ENCODE results near the gene ZNF785. TPM values are rescaled to one million over a fixed set of nuclear protein-coding genes. Genes with fewer than 3 reads are reported as not detected.
"Not testable (repeated sequence)": the region's sequence is repeated elsewhere in the genome, so short reads cannot be mapped to it uniquely, and the experiment has no call there.

ZNF785 gene
- total and polyA plus RNA-seq, 2 donors (not counting 1 experiment from before 2014, with no cell fraction given) = 12.2 to 39.7 TPM

GRCh38 chr16:30539986-30540526 lies 45.4 kb downstream of the ZNF785 start:
- H4K20me1 ChIP-seq (ENCODE audit: control insufficient read depth, insufficient read depth, low read length, poor library complexity, severe bottlenecking); H3K36me3 ChIP-seq (replicated peaks in 1 of 2; ENCODE audit: control extremely low read depth in 1 of 2, control insufficient read depth in 1 of 2, extremely low read depth in 1 of 2, insufficient read depth in 2 of 2, low read length in 1 of 2); H3K27me3 ChIP-seq (replicated peaks in 1 of 4; ENCODE audit: control extremely low read depth in 1 of 4, control insufficient read depth in 3 of 4, insufficient read depth in 4 of 4, low read length in 3 of 4); H2AFZ ChIP-seq (ENCODE audit: insufficient read depth, low read depth, low read length, poor library complexity, severe bottlenecking); H3K4me2 ChIP-seq (replicated peaks; ENCODE audit: low read depth, low read length, poor library complexity, severe bottlenecking); H3K9ac ChIP-seq (ENCODE audit: low read length); H3K4me3 ChIP-seq (ENCODE audit: control extremely low read depth in 1 of 5, extremely low read depth in 1 of 5, insufficient read depth in 1 of 5, low read depth in 2 of 5, low read length in 4 of 5); H3K27ac Mint-ChIP-seq; ATAC-seq (ENCODE audit: low read depth); H3K4me3 Mint-ChIP-seq; POLR2A ChIA-PET; H3K27me3 Mint-ChIP-seq; intact Hi-C loops (cut with micrococcal nuclease); H3K9me3 ChIP-seq (ENCODE audit: control extremely low read depth in 1 of 3, control insufficient read depth in 2 of 3, insufficient read depth in 1 of 3, low read length in 2 of 3); DNase-seq; H3K27ac ChIP-seq (ENCODE audit: low read length in 2 of 2); H3K9me3 Mint-ChIP-seq (ENCODE audit: insufficient read depth): not testable (repeated sequence)
- Histone ChIP-seq H3K79me2 (ENCODE audit: control insufficient read depth, insufficient read depth, low read length) (peaks cover 77% of the 10 kb centered on the region), H3K4me1 (ENCODE audit: control insufficient read depth in 2 of 2, insufficient read depth in 2 of 2, low read length in 2 of 2) (peaks cover 8 to 11% of the 10 kb centered on the region in 2 donors)
- H3K4me1 Mint-ChIP-seq = peaks cover 19% of the 10 kb centered on the region
- CTCF ChIA-PET = interaction anchor here (0.7 kb wide), 1 partner anchor 12 kb away, joined by 3 read pairs; no protein-coding TSS in a partner anchor
- WGBS (ENCODE audit: insufficient coverage) = 80% methylated on average over 9 of the region's 13 CpGs

- Histone ChIP-seq H3K27me3 (replicated peaks in 1 of 4; ENCODE audit: control extremely low read depth in 1 of 4, control insufficient read depth in 3 of 4, insufficient read depth in 4 of 4, low read length in 3 of 4) (no peaks in the 10 kb centered on the region), H3K79me2 (ENCODE audit: control insufficient read depth, insufficient read depth, low read length) (peaks cover 71% of the 10 kb centered on the region), H3K4me3 (ENCODE audit: control extremely low read depth in 1 of 5, extremely low read depth in 1 of 5, insufficient read depth in 1 of 5, low read depth in 2 of 5, low read length in 4 of 5) (no peak overlapping the region), H3K36me3 (replicated peaks in 1 of 2; ENCODE audit: control extremely low read depth in 1 of 2, control insufficient read depth in 1 of 2, extremely low read depth in 1 of 2, insufficient read depth in 2 of 2, low read length in 1 of 2) (no peaks in the 10 kb centered on the region), H3K4me1 (ENCODE audit: control insufficient read depth in 2 of 2, insufficient read depth in 2 of 2, low read length in 2 of 2) (peaks cover 8 to 11% of the 10 kb centered on the region in 2 donors), H3K9me3 (ENCODE audit: control extremely low read depth in 1 of 3, control insufficient read depth in 2 of 3, insufficient read depth in 1 of 3, low read length in 2 of 3) (no peaks in the 10 kb centered on the region), H3K27ac (ENCODE audit: low read length in 2 of 2) (no peak overlapping the region), H4K20me1 (ENCODE audit: control insufficient read depth, insufficient read depth, low read length, poor library complexity, severe bottlenecking) (no peaks in the 10 kb centered on the region), H3K9ac (ENCODE audit: low read length) (no peak overlapping the region), H2AFZ (ENCODE audit: insufficient read depth, low read depth, low read length, poor library complexity, severe bottlenecking) (no peak overlapping the region), H3K4me2 (replicated peaks; ENCODE audit: low read depth, low read length, poor library complexity, severe bottlenecking) (no peak overlapping the region)
- POLR2A ChIA-PET = no interaction called here
- DNase-seq (no peak), ATAC-seq (ENCODE audit: low read depth) (no peak)
- no peak overlapping the region for H3K27ac Mint-ChIP-seq
- no peaks in the 10 kb centered on the region for H3K27me3 Mint-ChIP-seq
- WGBS (ENCODE audit: insufficient coverage) = 97% methylated on average over 8 of the region's 8 CpGs
- CTCF ChIA-PET = no interaction called here
- H3K4me1 Mint-ChIP-seq = peaks cover 23% of the 10 kb centered on the region
- no peak overlapping the region for H3K4me3 Mint-ChIP-seq
- intact Hi-C loops (cut with micrococcal nuclease) = no loop called here
- no peaks in the 10 kb centered on the region for H3K9me3 Mint-ChIP-seq (ENCODE audit: insufficient read depth)
- no peak for TF ChIP-seq CTCF (IDR thresholded peaks at IDR 0.05)
- no peak for TF ChIP-seq EZH2 (IDR thresholded peaks at IDR 0.05; ENCODE audit: borderline replicate concordance, insufficient read depth, low read depth, low read length, poor library complexity, severe bottlenecking)
Measured at GRCh38 chr16:30539000-30539964, 46.2 kb downstream of the ZNF785 start.

DNA sequence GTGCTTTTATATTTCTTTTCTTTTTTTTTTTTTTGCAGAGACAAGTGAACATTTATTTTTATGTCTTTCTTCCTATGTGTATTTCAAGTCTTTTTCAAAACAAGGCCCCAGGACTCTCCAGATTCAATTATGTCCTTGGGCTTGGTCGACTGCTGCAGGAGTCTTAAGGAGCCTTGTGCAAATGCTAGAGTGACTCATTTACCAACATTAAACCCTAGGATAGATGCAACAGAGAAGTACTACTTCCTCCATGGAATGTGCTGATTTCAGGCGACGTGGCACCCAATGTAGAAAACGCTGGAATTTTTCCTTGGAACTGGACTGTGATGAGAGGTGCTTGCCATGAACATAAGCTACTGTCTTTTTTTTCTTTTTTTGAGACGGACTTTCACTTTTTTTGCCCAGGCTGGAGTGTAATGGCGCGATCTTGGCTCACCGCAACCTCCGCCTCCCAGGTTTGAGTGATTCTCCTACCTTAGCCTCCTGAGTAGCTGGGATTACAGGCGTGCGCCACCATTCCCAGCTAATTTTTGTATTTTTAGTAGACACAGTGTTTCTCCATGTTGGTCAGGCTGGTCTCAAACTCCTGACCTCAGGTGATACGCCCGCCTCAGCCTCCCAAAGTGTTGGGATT lies 49.0 kb downstream of the ZNF785 start:
- peak overlapping the region; percentile 89 to 94 for H3K27ac ChIP-seq (ENCODE audit: low read length in 2 of 2)
- WGBS (ENCODE audit: insufficient coverage) = 100% methylated on average over 11 of the region's 13 CpGs

More for the DNA sequence above, 49.0 kb downstream of the ZNF785 start:
- Histone ChIP-seq H3K4me2 (replicated peaks; ENCODE audit: low read depth, low read length, poor library complexity, severe bottlenecking) (peak overlapping the region; percentile 80), H3K4me3 (ENCODE audit: control extremely low read depth in 1 of 5, extremely low read depth in 1 of 5, insufficient read depth in 1 of 5, low read depth in 2 of 5, low read length in 4 of 5) (peak overlapping the region in 1 of 5 experiments; percentile 88), H3K4me1 (ENCODE audit: control insufficient read depth in 2 of 2, insufficient read depth in 2 of 2, low read length in 2 of 2) (peaks cover 8 to 23% of the 10 kb centered on the region in 2 donors), H3K79me2 (ENCODE audit: control insufficient read depth, insufficient read depth, low read length) (peaks cover 53% of the 10 kb centered on the region)
- Mint-ChIP-seq H3K27ac (peak overlapping the region; percentile 37), H3K4me1 (peaks cover 30% of the 10 kb centered on the region), H3K4me3 (peak overlapping the region; percentile 98)
- H3K9me3 ChIP-seq (ENCODE audit: control extremely low read depth in 1 of 3, control insufficient read depth in 2 of 3, insufficient read depth in 1 of 3, low read length in 2 of 3); intact Hi-C loops (cut with micrococcal nuclease); H3K27me3 Mint-ChIP-seq; H2AFZ ChIP-seq (ENCODE audit: insufficient read depth, low read depth, low read length, poor library complexity, severe bottlenecking); H3K36me3 ChIP-seq (replicated peaks in 1 of 2; ENCODE audit: control extremely low read depth in 1 of 2, control insufficient read depth in 1 of 2, extremely low read depth in 1 of 2, insufficient read depth in 2 of 2, low read length in 1 of 2); H3K9ac ChIP-seq (ENCODE audit: low read length); DNase-seq; ATAC-seq (ENCODE audit: low read depth); H4K20me1 ChIP-seq (ENCODE audit: control insufficient read depth, insufficient read depth, low read length, poor library complexity, severe bottlenecking); H3K27me3 ChIP-seq (replicated peaks in 1 of 4; ENCODE audit: control extremely low read depth in 1 of 4, control insufficient read depth in 3 of 4, insufficient read depth in 4 of 4, low read length in 3 of 4); H3K9me3 Mint-ChIP-seq (ENCODE audit: insufficient read depth): not testable (repeated sequence)
- CTCF ChIA-PET = interaction anchor here (0.7 to 4.0 kb wide), 26 partner anchors 9 to 129 kb away, joined by 3 to 55 read pairs (median 5); partner anchors contain the start of genes DCTPP1, PRR14, ZNF688 and ZNF764
- POLR2A ChIA-PET = interaction anchor here (0.6 to 3.5 kb wide), 4 partner anchors 9 to 157 kb away, joined by 4 to 38 read pairs (median 8); partner anchors contain the start of gene ZNF764

Data from B cell (primary cell).